ENCODE data around the gene EEIG2.
A peak's percentile ranks its signal among the peaks of the same experiment; 100 is the strongest.

DNA sequence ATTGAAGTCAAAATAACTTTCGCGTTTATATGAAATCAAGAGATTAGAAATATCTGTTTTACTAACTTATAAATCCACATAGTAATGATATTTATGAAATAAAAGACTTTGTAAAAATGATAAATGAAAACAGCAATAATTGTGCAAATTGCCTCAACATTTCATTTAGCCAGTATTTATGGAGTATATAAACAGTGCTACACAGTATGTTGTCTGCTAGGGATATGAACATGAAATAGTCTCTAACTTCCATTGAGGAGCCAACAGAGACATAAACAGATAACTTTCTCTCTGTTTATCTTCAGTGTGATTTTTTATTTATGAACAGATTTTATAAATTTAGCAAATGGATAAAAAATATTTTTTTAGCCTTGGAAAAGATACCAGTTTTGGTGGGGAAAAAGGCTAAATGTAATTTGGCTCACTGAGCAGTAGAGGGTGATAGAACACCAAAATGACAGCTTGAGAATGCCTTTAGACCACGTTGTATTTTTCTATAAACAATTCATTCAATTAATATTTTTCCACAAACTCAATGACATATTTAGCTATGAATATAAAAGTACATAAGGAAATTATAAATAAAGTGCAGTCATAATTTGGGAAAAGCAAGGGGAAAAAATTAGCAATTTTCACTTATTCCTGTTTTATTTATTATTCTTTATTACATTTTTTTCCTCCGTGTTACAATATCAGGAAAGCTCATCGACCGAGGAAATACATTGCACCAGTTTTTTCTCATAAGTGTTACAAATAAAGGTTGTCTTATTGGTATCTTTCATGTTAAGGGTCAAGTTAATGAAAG lies 47.5 kb upstream of the EEIG2 start:
- TF ChIP-seq, protein P1, sequence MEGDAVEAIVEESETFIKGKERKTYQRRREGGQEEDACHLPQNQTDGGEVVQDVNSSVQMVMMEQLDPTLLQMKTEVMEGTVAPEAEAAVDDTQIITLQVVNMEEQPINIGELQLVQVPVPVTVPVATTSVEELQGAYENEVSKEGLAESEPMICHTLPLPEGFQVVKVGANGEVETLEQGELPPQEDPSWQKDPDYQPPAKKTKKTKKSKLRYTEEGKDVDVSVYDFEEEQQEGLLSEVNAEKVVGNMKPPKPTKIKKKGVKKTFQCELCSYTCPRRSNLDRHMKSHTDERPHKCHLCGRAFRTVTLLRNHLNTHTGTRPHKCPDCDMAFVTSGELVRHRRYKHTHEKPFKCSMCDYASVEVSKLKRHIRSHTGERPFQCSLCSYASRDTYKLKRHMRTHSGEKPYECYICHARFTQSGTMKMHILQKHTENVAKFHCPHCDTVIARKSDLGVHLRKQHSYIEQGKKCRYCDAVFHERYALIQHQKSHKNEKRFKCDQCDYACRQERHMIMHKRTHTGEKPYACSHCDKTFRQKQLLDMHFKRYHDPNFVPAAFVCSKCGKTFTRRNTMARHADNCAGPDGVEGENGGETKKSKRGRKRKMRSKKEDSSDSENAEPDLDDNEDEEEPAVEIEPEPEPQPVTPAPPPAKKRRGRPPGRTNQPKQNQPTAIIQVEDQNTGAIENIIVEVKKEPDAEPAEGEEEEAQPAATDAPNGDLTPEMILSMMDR (IDR thresholded peaks at IDR 0.05) = peak; percentile 97
- no peak for TF ChIP-seq EZH2 (IDR thresholded peaks at IDR 0.05; ENCODE audit: borderline replicate concordance, insufficient read depth, low read depth, low read length, poor library complexity, severe bottlenecking)
